H1 (cell line): ENCODE data around the gene WHAMM. TPM values are rescaled to one million over a fixed set of nuclear protein-coding genes. Genes with fewer than 3 reads are reported as not detected.

Source experiments
- CTCF ChIA-PET: fragments of 300-600 bp; sonication (Branson Sonifier 250); formaldehyde crosslinking; loops from one replicate; lab custom pipeline; 2021; ENCODE audit not compliant: partially characterized antibody; lab: Charles Lee
- POLR2A ChIA-PET: fragments of 300-600 bp; sonication (Branson Sonifier 250); formaldehyde crosslinking; loops from one replicate; lab custom pipeline; 2021; ENCODE audit warnings: inconsistent platforms; ENCODE audit not compliant: partially characterized antibody; lab: Charles Lee
- DNase-seq, 2 experiments: peaks; one replicate each; pipeline versions ENCODE4 v3.0.0 to v3.0.0-alpha.2; 2010 to 2022; ENCODE audit warnings: low spot score in 2 of 2, low read depth in 1 of 2, mixed read lengths in 1 of 2
- FAIRE-seq: peaks from 2 replicates; lab custom pipeline; 2011; peaks lifted over from hg19 to GRCh38; lab: Jason Lieb, UNC
- H2AFZ ChIP-seq: 2 replicates; pipeline ENCODE4 v1.8.1; 2012; ENCODE audit warnings: low read length, inconsistent platforms
- H2AK5ac ChIP-seq: 2 replicates; pipeline ENCODE4 v1.6.1; 2013; ENCODE audit warnings: low read depth, low read length
- H2BK120ac ChIP-seq: replicated peaks from 2 replicates; pipeline ENCODE3; 2013; ENCODE audit warnings: low read depth, low read length, inconsistent platforms
- H2BK12ac ChIP-seq: 2 replicates; pipeline ENCODE4 v1.6.1; 2013; ENCODE audit warnings: low read depth, low read length
- H2BK15ac ChIP-seq: 2 replicates; pipeline ENCODE4 v1.6.1; 2013; ENCODE audit warnings: low read length
- H2BK20ac ChIP-seq: 2 replicates; pipeline ENCODE4 v1.6.1; 2013; ENCODE audit warnings: low read length
- H2BK5ac ChIP-seq: 2 replicates; pipeline ENCODE4 v1.6.1; 2013; ENCODE audit warnings: low read depth, low read length
- H3K14ac ChIP-seq: 2 replicates; pipeline ENCODE4 v1.6.1; 2013; ENCODE audit warnings: inconsistent platforms; ENCODE audit not compliant: insufficient read length
- H3K18ac ChIP-seq: 2 replicates; pipeline ENCODE4 v1.6.1; 2013; ENCODE audit warnings: low read length; ENCODE audit errors: extremely low read depth
- H3K23ac ChIP-seq: 2 replicates; pipeline ENCODE4 v1.6.1; 2013; ENCODE audit warnings: inconsistent platforms; ENCODE audit not compliant: insufficient read length
- H3K23me2 ChIP-seq: 2 replicates; pipeline ENCODE4 v1.6.1; 2013; ENCODE audit warnings: low read depth, low read length
- H3K27ac ChIP-seq: 2 replicates; pipeline ENCODE4 v1.6.1; 2011; ENCODE audit warnings: low read depth, low read length, inconsistent platforms
- H3K27me3 ChIP-seq, 4 experiments: replicated peaks in 1 of 4; 1 replicate in 1 of 4; 2 replicates in 3 of 4; pipeline versions ENCODE4 v1.6.1 to v1.8.1; 2011 to 2013; ENCODE audit warnings: low read length in 3 of 4, mild to moderate bottlenecking in 3 of 4, inconsistent platforms in 2 of 4, mixed read lengths in 2 of 4, moderate library complexity in 1 of 4; ENCODE audit not compliant: control insufficient read depth in 3 of 4, insufficient read depth in 3 of 4; ENCODE audit errors: extremely low read depth in 1 of 4
- H3K36me3 ChIP-seq, 4 experiments: 2 replicates each; pipeline versions ENCODE4 v1.6.1 to v1.8.1; 2011 to 2013; ENCODE audit warnings: mild to moderate bottlenecking in 4 of 4, low read length in 3 of 4, moderate library complexity in 2 of 4, control low read depth in 1 of 4, inconsistent platforms in 1 of 4; ENCODE audit not compliant: insufficient read depth in 4 of 4, control insufficient read depth in 2 of 4
- H3K4ac ChIP-seq: replicated peaks from 2 replicates; pipeline ENCODE3; 2013; ENCODE audit warnings: low read length, low read depth, mixed read lengths, inconsistent platforms; ENCODE audit not compliant: insufficient read length
- H3K4me1 ChIP-seq, 4 experiments: replicated peaks in 1 of 4; 1 replicate in 1 of 4; 2 replicates in 3 of 4; pipeline versions ENCODE4 v1.6.1 to v1.8.1; 2011 to 2013; ENCODE audit warnings: low read length in 3 of 4, inconsistent platforms in 2 of 4, mixed read lengths in 1 of 4; ENCODE audit not compliant: insufficient read depth in 4 of 4, control insufficient read depth in 3 of 4
- H3K4me2 ChIP-seq, 2 experiments: 2 replicates each; pipeline versions ENCODE4 v1.6.1 to v1.8.1; 2011 to 2013; ENCODE audit warnings: low read depth in 2 of 2, low read length in 2 of 2, control low read depth in 1 of 2, inconsistent platforms in 1 of 2, mild to moderate bottlenecking in 1 of 2; ENCODE audit not compliant: insufficient read depth in 1 of 2
- H3K4me3 ChIP-seq, 4 experiments: fragments of 200-600, 300-600 bp in 1 of 4; sonication (generic), shearing (Covaris generic), sonication (Bioruptor Twin) in 1 of 4; 2 replicates each; pipeline versions ENCODE4 v1.5.1 to v1.8.1; 2011 to 2016; ENCODE audit warnings: low read length in 4 of 4, low read depth in 3 of 4, control low read depth in 2 of 4, inconsistent platforms in 2 of 4, mild to moderate bottlenecking in 2 of 4, mixed read lengths in 1 of 4, moderate library complexity in 1 of 4; ENCODE audit not compliant: insufficient read depth in 2 of 4; ENCODE audit errors: extremely low read depth in 1 of 4
- H3K56ac ChIP-seq: replicated peaks from 2 replicates; pipeline ENCODE3; 2013; ENCODE audit warnings: low read depth, mild to moderate bottlenecking, mixed read lengths, low read length, inconsistent platforms; ENCODE audit not compliant: insufficient read length
- H3K79me1 ChIP-seq: 2 replicates; pipeline ENCODE4 v1.6.1; 2013; ENCODE audit warnings: low read depth, low read length, control low read depth
- H3K79me2 ChIP-seq, 2 experiments: 2 replicates each; pipeline versions ENCODE4 v1.6.1 to v1.8.1; 2012 to 2013; ENCODE audit warnings: low read length in 2 of 2, mild to moderate bottlenecking in 2 of 2, inconsistent platforms in 1 of 2; ENCODE audit not compliant: insufficient read depth in 2 of 2, control insufficient read depth in 1 of 2
- H3K9ac ChIP-seq, 4 experiments: replicated peaks in 1 of 4; 1 replicate in 1 of 4; 2 replicates in 3 of 4; pipeline versions ENCODE4 v1.6.1 to v1.8.1; 2011 to 2013; ENCODE audit warnings: low read depth in 3 of 4, low read length in 3 of 4, control low read depth in 2 of 4, mild to moderate bottlenecking in 2 of 4, moderate library complexity in 2 of 4, inconsistent platforms in 1 of 4; ENCODE audit errors: extremely low read depth in 1 of 4
- H3K9me3 ChIP-seq, 2 experiments: 2 replicates each; pipeline versions ENCODE4 v1.6.1 to v1.8.1; 2012 to 2013; ENCODE audit warnings: mild to moderate bottlenecking in 2 of 2, moderate library complexity in 2 of 2, control low read depth in 1 of 2, inconsistent platforms in 1 of 2, low read depth in 1 of 2, low read length in 1 of 2, mixed read lengths in 1 of 2; ENCODE audit not compliant: insufficient read depth in 2 of 2
- H4K20me1 ChIP-seq, 2 experiments: replicated peaks in 1 of 2; 2 replicates each; pipeline versions ENCODE3 to v1.8.1; 2011 to 2013; ENCODE audit warnings: inconsistent platforms in 2 of 2, low read length in 2 of 2, mild to moderate bottlenecking in 1 of 2; ENCODE audit not compliant: insufficient read depth in 2 of 2, control insufficient read depth in 1 of 2
- H4K5ac ChIP-seq: 2 replicates; pipeline ENCODE4 v1.6.1; 2013; ENCODE audit warnings: low read length, low read depth, mixed read lengths, inconsistent platforms; ENCODE audit not compliant: insufficient read length
- H4K8ac ChIP-seq: 2 replicates; pipeline ENCODE4 v1.8.0; 2013; ENCODE audit warnings: mild to moderate bottlenecking, moderate library complexity, low read length, inconsistent platforms; ENCODE audit not compliant: insufficient read depth; ENCODE audit errors: extremely low read depth
- H4K91ac ChIP-seq: replicated peaks from 2 replicates; pipeline ENCODE3; 2013; ENCODE audit warnings: low read length, mixed read lengths, inconsistent platforms; ENCODE audit not compliant: insufficient read length
- CHD1 ChIP-seq: IDR thresholded peaks from 2 replicates; pipeline ENCODE4 v1.6.1; 2012; ENCODE audit warnings: low read depth, low read length, improper control_type of control experiment
- NANOG ChIP-seq: IDR thresholded peaks from 2 replicates; pipeline ENCODE4 v1.6.1; 2011; ENCODE audit warnings: low read length, low read depth, mild to moderate bottlenecking, inconsistent platforms; ENCODE audit not compliant: insufficient read depth, poor library complexity, severe bottlenecking
- RNF2 ChIP-seq: fragments of 200-900, 300-1000 bp; sonication (generic); IDR thresholded peaks from 2 replicates; pipeline ENCODE4 v1.7.1; 2016; ENCODE audit warnings: borderline replicate concordance, low read depth, mild to moderate bottlenecking, antibody characterized with exemption, low read length; ENCODE audit not compliant: poor library complexity, severe bottlenecking; ENCODE audit errors: missing control alignments
- SAP30 ChIP-seq: fragments of 300-600 bp; sonication (generic); IDR thresholded peaks from 2 replicates; pipeline ENCODE4 v1.7.1; 2012; ENCODE audit warnings: low read length, moderate library complexity, mild to moderate bottlenecking, inconsistent platforms; ENCODE audit not compliant: insufficient read depth, insufficient replicate concordance
- SIX5 ChIP-seq: IDR thresholded peaks from 2 replicates; pipeline ENCODE4 v1.6.1; 2011; ENCODE audit warnings: mild to moderate bottlenecking, low read depth, low read length
- TEAD4 ChIP-seq: IDR thresholded peaks from 2 replicates; pipeline ENCODE4 v1.6.1; 2012; ENCODE audit warnings: low read depth, low read length, inconsistent platforms, mixed read lengths
- WGBS, 2 experiments: shearing (Covaris generic) in 1 of 2; methylation state at CpG; one replicate each; pipeline versions ENCODE4 v1.1.6 to v1.1.7; 2013 to 2015; ENCODE audit warnings: low lambda C conversion rate in 2 of 2, mixed read lengths in 2 of 2, inconsistent platforms in 1 of 2, low coverage in 1 of 2, missing lambda C conversion rate in 1 of 2; ENCODE audit not compliant: insufficient replicate concordance in 2 of 2, insufficient coverage in 1 of 2, insufficient read length in 1 of 2; ENCODE audit errors: extremely low coverage in 1 of 2, missing lambda C conversion rate in 1 of 2; 5-methylcytosine and 5-hydroxymethylcytosine counted together
- polyA plus RNA-seq, 7 experiments: library from polyadenylated mRNA; depleted of rRNA in 3 of 7; stranded (reverse) in 5 of 7; unstranded in 2 of 7; fragments of >200 nt in 5 of 7; fragments of 200-250 nt in 2 of 7; gene quantifications; 1 replicate in 5 of 7; 2 replicates in 1 of 7; 4 replicates in 1 of 7; pipeline versions ENCODE4 v1.2.1 to v1.2.3, GENCODE V29; 2011 to 2013; ENCODE audit warnings: missing spikeins in 2 of 7, mixed read lengths in 2 of 7
- total RNA-seq: library from RNA; stranded (reverse); fragmentation: NEBNext Ultra II Directional; extraction: Animal tissue kit (Norgen Biotek cat#: 25700); gene quantifications from 2 replicates; pipeline ENCODE4 v1.2.1, GENCODE V29; 2021

The WHAMM gene
- total and polyA plus RNA-seq, 2 of the 8 experiments (the other 6 are each of a cell fraction or from before 2014, with no cell fraction given) = 1.1 to 3.3 TPM

DNA sequence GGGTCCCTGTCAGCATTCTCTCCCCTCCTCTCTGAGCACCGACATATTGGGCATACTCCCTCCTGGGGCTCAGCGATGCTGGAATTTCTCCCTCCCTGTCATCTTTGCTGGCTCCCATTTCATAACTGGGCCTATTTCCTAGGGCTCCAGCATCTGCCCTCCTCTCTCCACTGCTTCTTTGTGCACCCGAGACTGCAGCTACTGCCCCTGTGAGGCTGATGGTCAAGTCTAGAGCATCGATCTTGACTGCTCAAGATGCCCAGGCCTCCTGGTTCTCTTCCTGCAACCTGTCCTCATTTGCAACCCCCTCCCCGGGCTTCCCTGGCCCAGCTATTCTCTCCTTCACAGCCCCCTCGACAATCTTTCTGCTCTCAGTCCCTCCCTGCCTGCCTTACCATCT lies 53.5 kb downstream of the WHAMM start:
- CTCF ChIA-PET = interaction anchor here (1.6 kb wide), 1 partner anchor 13 kb away, joined by 3 read pairs; no protein-coding TSS in a partner anchor
- WGBS, 2 experiments = 85% methylated on average over 6 of the region's 6 CpGs; no CpG with 5 or more reads in 1 of the 2 experiments
- DNase-seq = no peak
- Histone ChIP-seq H3K9me3 (no peaks in the 10 kb centered on the region), H3K18ac (no peak overlapping the region), H2BK20ac (no peak overlapping the region), H4K20me1 (peaks cover 0 to 1% of the 10 kb centered on the region in 2 experiments), H3K23ac (no peak overlapping the region), H3K23me2 (no peaks in the 10 kb centered on the region), H3K4me3 (no peak overlapping the region), H4K91ac (no peak overlapping the region), H3K27ac (no peak overlapping the region), H2BK12ac (no peak overlapping the region), H3K27me3 (no peaks in the 10 kb centered on the region), H4K5ac (no peak overlapping the region), H3K4ac (no peak overlapping the region), H2AFZ (no peak overlapping the region), H3K4me1 (no peaks in the 10 kb centered on the region), H2BK120ac (no peak overlapping the region), H2AK5ac (no peak overlapping the region), H3K56ac (no peak overlapping the region), H2BK15ac (no peak overlapping the region), H3K9ac (no peak overlapping the region), H4K8ac (no peak overlapping the region), H3K14ac (no peak overlapping the region), H3K79me2 (no peaks in the 10 kb centered on the region), H3K4me2 (no peak overlapping the region), H3K79me1 (no peaks in the 10 kb centered on the region), H2BK5ac (no peak overlapping the region), H3K36me3 (no peaks in the 10 kb centered on the region)
- POLR2A ChIA-PET = no interaction called here
- no peak for FAIRE-seq
- TF ChIP-seq SAP30 (no peak), CHD1 (no peak), SIX5 (no peak), TEAD4 (no peak), NANOG (no peak), RNF2 (no peak)
